Panc1 (cell line): ENCODE measurements around the gene OSCAR. TPM values are rescaled to one million over a fixed set of nuclear protein-coding genes. Genes with fewer than 3 reads are reported as not detected.
A peak's percentile ranks its signal among the peaks of the same experiment; 100 is the strongest.

Source experiments
- ATAC-seq: fragments of 200-7000 bp; cut with Tn5 transposase; 2 replicates; pipeline ENCODE4 v1.9.1; 2020; ENCODE audit warnings: mild to moderate bottlenecking, moderate library complexity
- Bru-seq: library from RNA; stranded (reverse); fragments of 400-500 nt; gene quantifications from one replicate; lab custom pipeline; 2021; lab: Mats Ljungman, UMichigan
- BruChase-seq, 2 experiments: library from RNA; stranded (reverse); fragments of 400-500 nt; gene quantifications; one replicate each; lab custom pipeline; 2021; lab: Mats Ljungman, UMichigan
- BruUV-seq: library from RNA; stranded (reverse); fragments of 400-500 nt; replicated peaks from 2 replicates; lab custom pipeline; 2021; lab: Mats Ljungman, UMichigan
- CTCF ChIA-PET: fragments of 300-600 bp; sonication (Branson Sonifier 250); formaldehyde crosslinking; loops from one replicate; lab custom pipeline; 2022; ENCODE audit warnings: antibody characterized with exemption; lab: Charles Lee
- POLR2A ChIA-PET: fragments of 300-600 bp; sonication (Branson Sonifier 250); formaldehyde crosslinking; loops from one replicate; lab custom pipeline; 2022; ENCODE audit warnings: antibody characterized with exemption; lab: Charles Lee
- DNase-seq: peaks from one replicate; pipeline ENCODE4 v3.0.0-alpha.2; 2010; ENCODE audit warnings: low read depth, low spot score
- H3K27ac ChIP-seq: 2 replicates; pipeline ENCODE4 v1.5.1; 2011; ENCODE audit warnings: mild to moderate bottlenecking, low read length, inconsistent platforms
- H3K27me3 ChIP-seq: fragments of 200-500 bp; sonication (Bioruptor generic); 2 replicates; pipeline ENCODE4 v1.6.0; 2014; ENCODE audit warnings: low read length, inconsistent platforms; ENCODE audit not compliant: control insufficient read depth, insufficient read depth
- H3K36me3 ChIP-seq: fragments of 200-500 bp; sonication (Bioruptor generic); 2 replicates; pipeline ENCODE4 v1.5.1; 2014; ENCODE audit warnings: inconsistent platforms, mild to moderate bottlenecking, low read length, moderate library complexity; ENCODE audit not compliant: control insufficient read depth, insufficient read depth
- H3K4me1 ChIP-seq: 2 replicates; pipeline ENCODE4 v1.5.1; 2011; ENCODE audit warnings: inconsistent platforms, mild to moderate bottlenecking, low read length, moderate library complexity; ENCODE audit not compliant: control insufficient read depth, insufficient read depth
- H3K4me3 ChIP-seq, 2 experiments: 2 replicates each; pipeline ENCODE4 v1.5.1; 2011 to 2012; ENCODE audit warnings: low read depth in 2 of 2, low read length in 2 of 2, mild to moderate bottlenecking in 2 of 2, inconsistent platforms in 1 of 2, moderate library complexity in 1 of 2
- H3K9me3 ChIP-seq: fragments of 200-500 bp; sonication (Bioruptor generic); 2 replicates; pipeline ENCODE4 v1.5.1; 2014; ENCODE audit warnings: low read depth, mild to moderate bottlenecking, inconsistent platforms, low read length, moderate library complexity; ENCODE audit not compliant: control insufficient read depth, insufficient read depth
- CTCF ChIP-seq: fragments of 450-650 bp; IDR thresholded peaks from 2 replicates; pipeline ENCODE4 v1.5.1; 2017; ENCODE audit warnings: mild to moderate bottlenecking
- POLR2AphosphoS5 ChIP-seq: IDR thresholded peaks from 2 replicates; pipeline ENCODE4 v1.6.1; 2012; ENCODE audit warnings: mild to moderate bottlenecking, low read depth, low read length, moderate library complexity
- REST ChIP-seq, 2 experiments: IDR thresholded peaks; 2 replicates each; pipeline ENCODE4 v1.6.1; 2011 to 2012; ENCODE audit warnings: low read depth in 2 of 2, control low read depth in 1 of 2, low read length in 1 of 2, mild to moderate bottlenecking in 1 of 2, moderate library complexity in 1 of 2; ENCODE audit not compliant: insufficient read depth in 1 of 2
- SIN3A ChIP-seq: IDR thresholded peaks from 2 replicates; pipeline ENCODE4 v1.6.1; 2012; ENCODE audit warnings: low read depth, mild to moderate bottlenecking, low read length, moderate library complexity, borderline replicate concordance; ENCODE audit not compliant: insufficient read depth
- TCF7L2 ChIP-seq: IDR thresholded peaks from 2 replicates; pipeline ENCODE4 v1.6.1; 2011; ENCODE audit warnings: mild to moderate bottlenecking, low read depth, low read length, inconsistent platforms
- in situ Hi-C: cut with HindIII; loops from 2 replicates; pipeline ENCODE4 v1.10.0; 2016; ENCODE audit warnings: low sequenced_read_pairs, low pct_unique_long_range_greater_than_20kb
- intact Hi-C: fragments of 100-400 bp; cut with micrococcal nuclease; formaldehyde crosslinking; loops from one replicate; pipeline ENCODE4 v1.10.0; 2022; ENCODE audit not compliant: unreplicated experiment
- long read RNA-seq: library from polyadenylated mRNA; unstranded; transcript quantifications from one replicate; pipeline ENCODE4 v2.0.0, GENCODE V29; 2021; ENCODE audit not compliant: unreplicated experiment
- polyA plus RNA-seq: library from polyadenylated mRNA; unstranded; fragments of >200 nt; gene quantifications from one replicate; pipeline ENCODE4 v1.2.1, GENCODE V29; 2012; ENCODE audit warnings: missing spikeins; ENCODE audit not compliant: insufficient read length
- total RNA-seq: library from RNA; stranded (reverse); gene quantifications from one replicate; pipeline ENCODE4 v1.2.1, GENCODE V29; 2021; ENCODE audit not compliant: unreplicated experiment

The OSCAR gene
- total RNA-seq = 6.8 TPM
- 11.1 TPM for polyA plus RNA-seq
- Bru-seq, nascent RNA = percentile 40 among the genes with signal in this experiment
- percentile 46 among the genes with signal in this experiment for BruChase-seq, experiment 1, labeled RNA remaining after a 2-hour chase
- BruChase-seq, experiment 2, labeled RNA remaining after a 6-hour chase = percentile 48 among the genes with signal in this experiment
- long read RNA-seq, partial matches to known transcripts = 4 of 41 reads
- long read RNA-seq, other reads (novel, unspliced or antisense) = 37 of 41 reads

GRCh38 chr19:54100561-54100960, at the start of gene OSCAR:
Gene OSCAR (minus strand): TSS chr19:54100803. CDS start chr19:54100792, 11 bp downstream.
- intact Hi-C loops = no loop called here

More at GRCh38 chr19:54100561-54100960, at the start of gene OSCAR:
- TF ChIP-seq TCF7L2 = no peak
- TF ChIP-seq REST (IDR thresholded peaks at IDR 0.05; ENCODE audit: insufficient read depth in 1 of 2, low read depth in 2 of 2, low read length in 1 of 2) = no peak
- no peak for TF ChIP-seq CTCF
- no peak for TF ChIP-seq SIN3A
- TF ChIP-seq POLR2AphosphoS5 = no peak
- no TSS peak for BruUV-seq
- ChIA-PET POLR2A (interaction anchor here (0.6 kb wide), 1 partner anchor 232 kb away, joined by 3 read pairs; no protein-coding TSS in a partner anchor), CTCF (no interaction called here)
- Histone ChIP-seq H3K27ac (peak within 1 kb of the TSS; percentile 77), H3K9me3 (no peaks in the 10 kb centered on the region), H3K36me3 (no peaks in the 10 kb centered on the region; the same call in 1 of the 2 replicates), H3K4me3 (no peak within 1 kb of the TSS), H3K27me3 (no peaks in the 10 kb centered on the region), H3K4me1 (peaks cover 18% of the 10 kb centered on the region)
- in situ Hi-C loops = no loop called here
- no peak for ATAC-seq
- no peak for DNase-seq
